Measurements from ENCODE around the gene TLR2. TPM values are rescaled to one million over a fixed set of nuclear protein-coding genes. Genes with fewer than 3 reads are reported as not detected.

The TLR2 gene
- total RNA-seq, 4 donors from 2014 or later: 4.7 to 13.8 (median 9.4) TPM

GRCh38 chr4:153725136-153725830 lies 41.2 kb downstream of the TLR2 start:
- Histone ChIP-seq H3K36me3 (no peaks in the 10 kb centered on the region), H3K9me3 (no peaks in the 10 kb centered on the region), H3K27me3 (no peaks in the 10 kb centered on the region), H3K27ac (no peak overlapping the region), H3K4me3 (no peak overlapping the region), H3K4me1 (no peaks in the 10 kb centered on the region)
- no peak for DNase-seq
- TF ChIP-seq CTCF (IDR thresholded peaks at IDR 0.05) (no peak), POLR2A (IDR thresholded peaks at IDR 0.05) (no peak)

GRCh38 chr4:153725831-153726154 lies 41.7 kb downstream of the TLR2 start:
- TF ChIP-seq POLR2A (IDR thresholded peaks at IDR 0.05) (no peak), CTCF (IDR thresholded peaks at IDR 0.05) (no peak)
- H3K4me1 ChIP-seq: no peaks in the 10 kb centered on the region
- no peak overlapping the region for H3K4me3 ChIP-seq
- no peaks in the 10 kb centered on the region for H3K9me3 ChIP-seq
- DNase-seq: no peak
- no peaks in the 10 kb centered on the region for H3K36me3 ChIP-seq
- no peaks in the 10 kb centered on the region for H3K27me3 ChIP-seq
- H3K27ac ChIP-seq: no peak overlapping the region

GRCh38 chr4:153728151-153728550 lies 44.1 kb downstream of the TLR2 start:
- no peak for DNase-seq
- Histone ChIP-seq H3K36me3 (no peaks in the 10 kb centered on the region), H3K4me3 (no peak overlapping the region), H3K9me3 (no peaks in the 10 kb centered on the region), H3K27ac (no peak overlapping the region), H3K27me3 (no peaks in the 10 kb centered on the region), H3K4me1 (no peaks in the 10 kb centered on the region)
- TF ChIP-seq CTCF (IDR thresholded peaks at IDR 0.05) (no peak), POLR2A (IDR thresholded peaks at IDR 0.05) (no peak)

- Histone ChIP-seq H3K4me3 (no peak overlapping the region), H3K9me3 (no peaks in the 10 kb centered on the region), H3K4me1 (no peaks in the 10 kb centered on the region), H3K27ac (no peak overlapping the region), H3K36me3 (no peaks in the 10 kb centered on the region), H3K27me3 (no peaks in the 10 kb centered on the region)
- no peak for TF ChIP-seq POLR2A (IDR thresholded peaks at IDR 0.05)
- no peak for TF ChIP-seq CTCF (IDR thresholded peaks at IDR 0.05)
- no peak for DNase-seq
Measured at GRCh38 chr4:153728660-153729059, 44.6 kb downstream of the TLR2 start.

- no peaks in the 10 kb centered on the region for H3K9me3 ChIP-seq
- no peaks in the 10 kb centered on the region for H3K4me1 ChIP-seq
- no peak overlapping the region for H3K27ac ChIP-seq
Measured at GRCh38 chr4:153729895-153730294, 45.8 kb downstream of the TLR2 start.

GRCh38 chr4:153731239-153731638 lies 47.2 kb downstream of the TLR2 start:
- no peaks in the 10 kb centered on the region for H3K27me3 ChIP-seq
- no peak overlapping the region for H3K27ac ChIP-seq
- no peaks in the 10 kb centered on the region for H3K9me3 ChIP-seq
- no peaks in the 10 kb centered on the region for H3K36me3 ChIP-seq
- TF ChIP-seq POLR2A (IDR thresholded peaks at IDR 0.05) (no peak), CTCF (IDR thresholded peaks at IDR 0.05) (no peak)
- no peak for DNase-seq
- H3K4me1 ChIP-seq: no peaks in the 10 kb centered on the region
- no peak overlapping the region for H3K4me3 ChIP-seq

More at GRCh38 chr4:153729895-153730294, 45.8 kb downstream of the TLR2 start:
- Histone ChIP-seq H3K4me3 (no peak overlapping the region), H3K27me3 (no peaks in the 10 kb centered on the region), H3K36me3 (no peaks in the 10 kb centered on the region)
- no peak for DNase-seq
- TF ChIP-seq POLR2A (IDR thresholded peaks at IDR 0.05): no peak
